Keratinocyte (primary cell): ENCODE data around the gene HEPN1. TPM values are rescaled to one million over a fixed set of nuclear protein-coding genes. Genes with fewer than 3 reads are reported as not detected.

Experiments
- DNase-seq: peaks from one replicate; pipeline ENCODE4 v3.0.0-alpha.2; 2011; ENCODE audit warnings: low read depth, missing footprints, low spot score
- FAIRE-seq: peaks from 2 replicates; lab custom pipeline; 2011; peaks lifted over from hg19 to GRCh38; lab: Jason Lieb, UNC
- H2AFZ ChIP-seq: 2 replicates; pipeline ENCODE4 v1.6.0; 2012; ENCODE audit warnings: low read length, control low read depth, inconsistent platforms; ENCODE audit not compliant: control insufficient read depth
- H3K27ac ChIP-seq: 2 replicates; pipeline ENCODE4 v1.5.1; 2011; ENCODE audit warnings: low read length; ENCODE audit not compliant: control insufficient read depth, insufficient read depth
- H3K27me3 ChIP-seq: 3 replicates; pipeline ENCODE4 v1.6.0; 2011; ENCODE audit warnings: low read length; ENCODE audit not compliant: control insufficient read depth, insufficient read depth; ENCODE audit errors: extremely low read depth
- H3K36me3 ChIP-seq, 2 experiments: 2 replicates in 1 of 2; 3 replicates in 1 of 2; pipeline ENCODE4 v1.5.1; 2011; ENCODE audit warnings: low read length in 2 of 2, mild to moderate bottlenecking in 1 of 2; ENCODE audit not compliant: control insufficient read depth in 2 of 2, insufficient read depth in 2 of 2; ENCODE audit errors: extremely low read depth in 1 of 2
- H3K4me1 ChIP-seq: 3 replicates; pipeline ENCODE4 v1.5.1; 2011; ENCODE audit warnings: low read length; ENCODE audit not compliant: control insufficient read depth, insufficient read depth; ENCODE audit errors: extremely low read depth
- H3K4me2 ChIP-seq: 3 replicates; pipeline ENCODE4 v1.6.0; 2011; ENCODE audit warnings: low read depth, low read length; ENCODE audit not compliant: control insufficient read depth, insufficient read depth; ENCODE audit errors: extremely low read depth
- H3K4me3 ChIP-seq, 3 experiments: fragments of 200-600 bp in 1 of 3; sonication (generic) in 1 of 3; 2 replicates in 2 of 3; 3 replicates in 1 of 3; pipeline ENCODE4 v1.5.1; 2011 to 2016; ENCODE audit warnings: low read length in 3 of 3, mild to moderate bottlenecking in 3 of 3, control low read depth in 2 of 3, inconsistent platforms in 1 of 3, low read depth in 1 of 3, mixed read lengths in 1 of 3, mixed run types in 1 of 3, moderate library complexity in 1 of 3; ENCODE audit not compliant: control insufficient read depth in 2 of 3, insufficient read depth in 2 of 3; ENCODE audit errors: extremely low read depth in 1 of 3
- H3K79me2 ChIP-seq: 2 replicates; pipeline ENCODE4 v1.6.0; 2012; ENCODE audit warnings: low read length; ENCODE audit not compliant: control insufficient read depth, insufficient read depth
- H3K9ac ChIP-seq: 3 replicates; pipeline ENCODE4 v1.6.0; 2011; ENCODE audit warnings: low read length; ENCODE audit not compliant: control insufficient read depth, insufficient read depth; ENCODE audit errors: extremely low read depth
- H3K9me1 ChIP-seq: 3 replicates; pipeline ENCODE4 v1.6.0; 2011; ENCODE audit warnings: low read length; ENCODE audit not compliant: control insufficient read depth, insufficient read depth; ENCODE audit errors: extremely low read depth
- H3K9me3 ChIP-seq: 2 replicates; pipeline ENCODE4 v1.5.1; 2012; ENCODE audit warnings: low read depth, low read length; ENCODE audit not compliant: control insufficient read depth
- H4K20me1 ChIP-seq: 3 replicates; pipeline ENCODE4 v1.6.0; 2011; ENCODE audit warnings: low read length; ENCODE audit not compliant: control insufficient read depth, insufficient read depth; ENCODE audit errors: extremely low read depth
- EZH2 ChIP-seq: IDR thresholded peaks from one replicate; pipeline ENCODE4 v1.6.1; 2012; ENCODE audit warnings: inconsistent platforms, mild to moderate bottlenecking, low read length, moderate library complexity
- dilution Hi-C: fragments of 300-500 bp; cut with MboI; formaldehyde crosslinking; loops from one replicate; pipeline ENCODE4 v1.7.0; 2020; ENCODE audit warnings: low sequenced_read_pairs; ENCODE audit not compliant: extremely low pct_ligation_motif_present
- polyA plus RNA-seq, 5 experiments: library from polyadenylated mRNA; depleted of rRNA in 3 of 5; stranded (reverse) in 3 of 5; stranded (forward) in 1 of 5; unstranded in 1 of 5; fragments of >200 nt; gene quantifications; 1 replicate in 1 of 5; 2 replicates in 3 of 5; 3 replicates in 1 of 5; pipeline versions ENCODE4 v1.2.1 to v1.2.3, GENCODE V29; 2011 to 2012; ENCODE audit warnings: missing spikeins in 2 of 5, low read depth in 1 of 5, low replicate concordance in 1 of 5
- TF ChIP-seq, protein P1 (sequence below), 3 experiments: IDR thresholded peaks in 1 of 3; conservative IDR thresholded peaks in 1 of 3; optimal IDR thresholded peaks in 1 of 3; 2 replicates in 2 of 3; 3 replicates in 1 of 3; pipeline versions ENCODE3 to v1.5.1; 2011; ENCODE audit warnings: low read length in 3 of 3, mild to moderate bottlenecking in 3 of 3, moderate library complexity in 2 of 3, control low read depth in 1 of 3, inconsistent platforms in 1 of 3; ENCODE audit not compliant: insufficient read depth in 2 of 3; ENCODE audit errors: extremely low read depth in 1 of 3

Gene HEPN1
- polyA plus RNA-seq, 1 donor (not counting 4 experiments of a cell fraction or from before 2014, with no cell fraction given) = not detected

DNA sequence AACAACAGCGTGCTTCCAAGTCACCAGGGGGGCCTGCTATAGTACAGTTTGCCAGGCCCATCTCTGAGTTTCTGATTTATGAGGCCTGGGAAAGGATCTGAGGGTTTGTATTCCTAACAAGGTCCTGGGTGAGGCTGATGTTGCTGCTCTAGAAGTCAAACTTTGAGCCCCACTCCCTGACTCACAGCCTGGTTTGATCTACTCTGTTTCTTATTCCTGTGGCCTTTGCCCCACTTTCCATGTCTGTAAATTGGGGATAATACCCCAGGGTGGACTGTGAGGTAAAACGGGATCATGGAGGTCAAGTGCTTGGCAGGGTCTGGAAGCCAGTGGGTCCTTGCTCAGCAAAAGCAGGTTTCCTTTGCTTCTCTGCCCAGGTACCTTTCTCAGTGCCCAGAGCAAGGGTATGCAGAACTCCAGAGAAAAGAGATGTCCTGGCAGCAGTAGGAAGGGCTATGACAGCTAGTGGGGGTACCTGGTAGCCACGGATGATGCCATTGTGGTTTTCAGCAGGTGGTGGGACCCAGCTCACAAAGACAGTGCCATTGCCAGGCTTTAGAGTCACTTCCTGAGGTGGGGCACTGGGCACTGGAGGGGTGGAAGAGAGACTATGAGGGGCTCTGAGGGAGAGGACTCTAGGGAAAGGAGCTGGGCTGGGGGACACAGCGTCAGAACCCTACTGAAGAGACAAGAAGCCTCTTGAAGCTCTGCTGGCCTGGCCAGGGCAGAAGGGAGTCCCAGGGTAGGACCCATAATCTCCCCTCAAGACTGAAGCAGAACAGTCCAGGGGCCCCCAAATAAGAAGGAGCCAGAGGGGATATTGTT lies 24.2 kb upstream of the HEPN1 start:
- H3K9me1 ChIP-seq = no peaks in the 10 kb centered on the region
- no peak overlapping the region for H3K4me3 ChIP-seq
- no peak overlapping the region for H3K4me2 ChIP-seq
- FAIRE-seq = no peak
- no peak overlapping the region for H2AFZ ChIP-seq
- DNase-seq = no peak
- no peaks in the 10 kb centered on the region for H3K79me2 ChIP-seq
- H3K27ac ChIP-seq = no peak overlapping the region
- H3K36me3 ChIP-seq = no peaks in the 10 kb centered on the region
- no peak overlapping the region for H3K9ac ChIP-seq
- peaks cover 45% of the 10 kb centered on the region for H3K4me1 ChIP-seq
- H4K20me1 ChIP-seq = no peaks in the 10 kb centered on the region
- H3K9me3 ChIP-seq = no peaks in the 10 kb centered on the region
- dilution Hi-C loops = no loop called here
- TF ChIP-seq, protein P1, sequence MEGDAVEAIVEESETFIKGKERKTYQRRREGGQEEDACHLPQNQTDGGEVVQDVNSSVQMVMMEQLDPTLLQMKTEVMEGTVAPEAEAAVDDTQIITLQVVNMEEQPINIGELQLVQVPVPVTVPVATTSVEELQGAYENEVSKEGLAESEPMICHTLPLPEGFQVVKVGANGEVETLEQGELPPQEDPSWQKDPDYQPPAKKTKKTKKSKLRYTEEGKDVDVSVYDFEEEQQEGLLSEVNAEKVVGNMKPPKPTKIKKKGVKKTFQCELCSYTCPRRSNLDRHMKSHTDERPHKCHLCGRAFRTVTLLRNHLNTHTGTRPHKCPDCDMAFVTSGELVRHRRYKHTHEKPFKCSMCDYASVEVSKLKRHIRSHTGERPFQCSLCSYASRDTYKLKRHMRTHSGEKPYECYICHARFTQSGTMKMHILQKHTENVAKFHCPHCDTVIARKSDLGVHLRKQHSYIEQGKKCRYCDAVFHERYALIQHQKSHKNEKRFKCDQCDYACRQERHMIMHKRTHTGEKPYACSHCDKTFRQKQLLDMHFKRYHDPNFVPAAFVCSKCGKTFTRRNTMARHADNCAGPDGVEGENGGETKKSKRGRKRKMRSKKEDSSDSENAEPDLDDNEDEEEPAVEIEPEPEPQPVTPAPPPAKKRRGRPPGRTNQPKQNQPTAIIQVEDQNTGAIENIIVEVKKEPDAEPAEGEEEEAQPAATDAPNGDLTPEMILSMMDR (optimal IDR thresholded peaks at IDR 0.05 in 1 of 3, IDR thresholded peaks at IDR 0.05 in 1 of 3, conservative IDR thresholded peaks at IDR 0.05 in 1 of 3; ENCODE audit: extremely low read depth in 1 of 3, insufficient read depth in 2 of 3, low read length in 3 of 3) = no peak
- TF ChIP-seq EZH2 = no peak
- no peaks in the 10 kb centered on the region for H3K27me3 ChIP-seq

DNA sequence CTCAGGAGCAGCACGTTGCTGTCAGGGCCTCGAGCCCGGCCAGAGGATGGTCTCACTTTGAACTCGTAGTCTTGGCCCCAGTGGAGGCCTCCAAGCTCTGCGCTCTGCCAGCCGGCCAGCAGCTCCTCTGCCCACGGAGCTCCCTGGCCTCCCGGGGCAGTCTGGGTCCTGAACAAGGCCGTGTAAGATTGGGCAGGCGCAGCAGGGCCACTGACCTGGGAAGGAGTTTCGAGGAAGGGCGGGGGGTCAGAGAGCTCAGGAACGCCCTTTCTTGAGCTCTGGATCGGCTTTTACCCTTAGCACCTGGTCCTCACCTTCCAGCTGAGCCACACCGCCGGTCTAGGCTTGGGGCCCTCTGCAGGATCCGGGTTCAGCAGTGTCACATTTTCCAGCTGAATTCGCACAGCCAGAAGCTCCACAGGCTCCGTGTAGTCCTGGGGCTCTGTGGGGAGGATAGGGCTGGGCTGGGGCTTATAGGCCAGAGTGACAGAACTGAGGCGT lies 23.5 kb upstream of the HEPN1 start:
- H2AFZ ChIP-seq = no peak overlapping the region

More for the DNA sequence above, 23.5 kb upstream of the HEPN1 start:
- FAIRE-seq = no peak
- no peaks in the 10 kb centered on the region for H3K9me3 ChIP-seq
- H4K20me1 ChIP-seq = no peaks in the 10 kb centered on the region
- H3K36me3 ChIP-seq = no peaks in the 10 kb centered on the region
- H3K27ac ChIP-seq = no peak overlapping the region
- no peak for TF ChIP-seq EZH2
- TF ChIP-seq, protein P1 (optimal IDR thresholded peaks at IDR 0.05 in 1 of 3, IDR thresholded peaks at IDR 0.05 in 1 of 3, conservative IDR thresholded peaks at IDR 0.05 in 1 of 3; ENCODE audit: extremely low read depth in 1 of 3, insufficient read depth in 2 of 3, low read length in 3 of 3) = no peak
- no peaks in the 10 kb centered on the region for H3K79me2 ChIP-seq
- no peaks in the 10 kb centered on the region for H3K9me1 ChIP-seq
- H3K4me2 ChIP-seq = no peak overlapping the region
- DNase-seq = no peak
- no peak overlapping the region for H3K4me3 ChIP-seq
- dilution Hi-C loops = no loop called here
- H3K27me3 ChIP-seq = no peaks in the 10 kb centered on the region
- H3K4me1 ChIP-seq = peaks cover 52% of the 10 kb centered on the region
- H3K9ac ChIP-seq = no peak overlapping the region
